ENCODE measurements around the gene RNF112. TPM values are rescaled to one million over a fixed set of nuclear protein-coding genes. Genes with fewer than 3 reads are reported as not detected.

RNF112 gene
- total RNA-seq, 4 donors from 2014 or later = 2.3 to 5.4 (median 4.3) TPM

DNA sequence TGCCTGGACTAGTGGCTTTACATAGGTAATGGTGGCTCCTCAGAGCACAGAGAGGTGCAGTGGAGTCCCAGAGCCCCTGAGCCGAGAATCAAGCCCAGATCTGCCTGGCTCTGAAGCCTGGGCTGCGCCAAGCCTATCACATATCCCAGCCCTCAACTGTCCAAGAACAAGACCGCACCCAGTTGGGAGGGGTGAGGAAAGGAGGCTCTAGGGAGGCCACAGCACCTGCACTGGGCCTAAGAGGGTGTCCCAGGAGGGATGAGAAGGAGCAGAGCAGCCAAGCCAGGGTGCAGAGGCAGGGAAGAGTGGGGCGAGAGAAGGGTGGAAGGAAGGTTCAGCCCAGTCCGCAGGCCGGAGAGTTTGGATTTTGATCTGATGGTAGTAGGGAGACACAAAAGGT, 941 bp upstream of the RNF112 start:
- no peaks in the 10 kb centered on the region for H3K36me3 ChIP-seq
- no peaks in the 10 kb centered on the region for H3K27me3 ChIP-seq
- 88% methylated on average over 6 of the region's 6 CpGs for WGBS
- no peaks in the 10 kb centered on the region for H3K9me3 ChIP-seq
- H3K27ac ChIP-seq (replicated peaks in 1 of 4) = no peak overlapping the region
- DNase-seq (ENCODE audit: extremely low spot score) = no peak
- intact Hi-C loops (cut with DNase I) = no loop called here
- H3K4me1 ChIP-seq = peaks cover 4 to 18% (median 17%) of the 10 kb centered on the region in 4 donors
- H3K4me3 ChIP-seq = no peak overlapping the region
- TF ChIP-seq POLR2AphosphoS5 (IDR thresholded peaks at IDR 0.05) (no peak), POLR2A (IDR thresholded peaks at IDR 0.05; ENCODE audit: low read depth) (no peak), EP300 (IDR thresholded peaks at IDR 0.05) (no peak)

DNA sequence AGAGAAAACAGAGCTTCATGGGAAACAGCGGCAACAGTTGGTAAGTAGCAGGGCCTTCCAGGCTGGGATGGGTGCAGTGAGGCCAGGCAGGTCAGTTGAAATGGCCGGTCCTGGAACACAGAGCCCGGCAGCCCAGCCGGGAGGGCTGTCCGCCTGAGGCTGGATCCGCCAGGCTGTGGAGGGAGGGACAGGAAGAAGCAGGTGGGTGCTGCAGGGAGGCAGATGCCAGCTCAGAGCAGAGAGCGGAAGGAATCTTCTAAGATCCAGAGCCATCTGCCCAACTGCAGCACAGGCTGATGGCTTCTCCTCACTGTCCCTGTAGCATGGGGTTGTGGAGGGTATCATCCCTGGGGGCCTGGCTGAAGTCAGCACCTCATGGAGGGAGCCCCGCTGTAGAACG, 599 bp downstream of the RNF112 start:
- Histone ChIP-seq H3K27ac (replicated peaks in 1 of 4) (no peak overlapping the region), H3K36me3 (no peaks in the 10 kb centered on the region), H3K4me1 (peaks cover 4 to 18% (median 17%) of the 10 kb centered on the region in 4 donors), H3K27me3 (no peaks in the 10 kb centered on the region), H3K9me3 (no peaks in the 10 kb centered on the region), H3K4me3 (peak overlapping the region; percentile 38 to 45 (median 39))
- intact Hi-C loops (cut with DNase I) = no loop called here
- no peak for DNase-seq (ENCODE audit: extremely low spot score)
- WGBS = 72% methylated on average over 8 of the region's 9 CpGs
- TF ChIP-seq, protein P1, sequence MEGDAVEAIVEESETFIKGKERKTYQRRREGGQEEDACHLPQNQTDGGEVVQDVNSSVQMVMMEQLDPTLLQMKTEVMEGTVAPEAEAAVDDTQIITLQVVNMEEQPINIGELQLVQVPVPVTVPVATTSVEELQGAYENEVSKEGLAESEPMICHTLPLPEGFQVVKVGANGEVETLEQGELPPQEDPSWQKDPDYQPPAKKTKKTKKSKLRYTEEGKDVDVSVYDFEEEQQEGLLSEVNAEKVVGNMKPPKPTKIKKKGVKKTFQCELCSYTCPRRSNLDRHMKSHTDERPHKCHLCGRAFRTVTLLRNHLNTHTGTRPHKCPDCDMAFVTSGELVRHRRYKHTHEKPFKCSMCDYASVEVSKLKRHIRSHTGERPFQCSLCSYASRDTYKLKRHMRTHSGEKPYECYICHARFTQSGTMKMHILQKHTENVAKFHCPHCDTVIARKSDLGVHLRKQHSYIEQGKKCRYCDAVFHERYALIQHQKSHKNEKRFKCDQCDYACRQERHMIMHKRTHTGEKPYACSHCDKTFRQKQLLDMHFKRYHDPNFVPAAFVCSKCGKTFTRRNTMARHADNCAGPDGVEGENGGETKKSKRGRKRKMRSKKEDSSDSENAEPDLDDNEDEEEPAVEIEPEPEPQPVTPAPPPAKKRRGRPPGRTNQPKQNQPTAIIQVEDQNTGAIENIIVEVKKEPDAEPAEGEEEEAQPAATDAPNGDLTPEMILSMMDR (IDR thresholded peaks at IDR 0.05) = no peak
- TF ChIP-seq POLR2AphosphoS5 (IDR thresholded peaks at IDR 0.05) (no peak), EP300 (IDR thresholded peaks at IDR 0.05) (no peak), POLR2A (IDR thresholded peaks at IDR 0.05; ENCODE audit: low read depth) (no peak)

DNA sequence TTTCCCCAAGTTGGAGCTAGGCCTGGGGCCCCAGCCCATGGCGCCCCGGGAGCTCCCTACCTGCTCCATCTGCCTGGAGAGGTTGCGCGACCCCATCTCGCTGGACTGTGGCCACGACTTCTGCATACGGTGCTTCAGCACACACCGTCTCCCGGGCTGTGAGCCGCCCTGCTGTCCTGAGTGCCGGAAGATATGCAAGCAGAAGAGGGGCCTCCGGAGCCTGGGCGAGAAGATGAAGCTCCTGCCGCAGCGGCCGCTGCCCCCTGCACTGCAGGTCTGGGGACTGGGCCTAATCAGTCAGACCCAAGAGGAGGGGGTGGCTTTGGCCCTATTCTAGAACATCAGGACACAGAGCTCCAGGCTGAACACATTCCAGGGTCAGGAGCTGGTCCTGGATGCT, 1.5 kb downstream of the RNF112 start:
- no peaks in the 10 kb centered on the region for H3K36me3 ChIP-seq
- WGBS = no CpG with 5 or more reads among the region's 16 CpGs
- intact Hi-C loops (cut with DNase I) = no loop called here
- H3K9me3 ChIP-seq = no peaks in the 10 kb centered on the region
- H3K4me1 ChIP-seq = peaks cover 4 to 21% (median 17%) of the 10 kb centered on the region in 4 donors
- TF ChIP-seq POLR2AphosphoS5 (IDR thresholded peaks at IDR 0.05) (no peak), POLR2A (IDR thresholded peaks at IDR 0.05; ENCODE audit: low read depth) (no peak), EP300 (IDR thresholded peaks at IDR 0.05) (no peak)
- TF ChIP-seq, protein P1 (IDR thresholded peaks at IDR 0.05) = no peak
- H3K4me3 ChIP-seq = no peak overlapping the region
- DNase-seq (ENCODE audit: extremely low spot score) = no peak
- H3K27ac ChIP-seq (replicated peaks in 1 of 4) = no peak overlapping the region
- H3K27me3 ChIP-seq = no peaks in the 10 kb centered on the region

DNA sequence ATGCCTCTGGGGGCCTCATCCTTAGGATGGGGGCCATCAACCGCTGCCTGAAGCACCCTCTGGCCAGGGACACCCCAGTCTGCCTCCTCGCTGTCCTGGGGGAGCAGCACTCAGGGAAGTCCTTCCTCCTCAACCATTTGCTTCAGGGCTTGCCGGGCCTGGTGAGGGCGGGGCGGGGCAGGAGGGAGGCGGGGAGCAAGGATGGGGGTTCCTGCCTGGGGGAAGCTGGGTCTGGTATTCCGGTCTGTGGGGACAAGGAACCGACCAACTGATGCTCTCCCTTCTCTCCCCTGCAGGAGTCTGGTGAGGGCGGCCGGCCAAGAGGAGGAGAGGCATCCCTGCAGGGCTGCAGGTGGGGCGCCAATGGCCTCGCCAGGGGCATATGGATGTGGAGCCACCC, 2.0 kb downstream of the RNF112 start:
- Histone ChIP-seq H3K27me3 (no peaks in the 10 kb centered on the region), H3K27ac (replicated peaks in 1 of 4) (no peak overlapping the region), H3K36me3 (no peaks in the 10 kb centered on the region), H3K4me3 (no peak overlapping the region), H3K4me1 (peaks cover 4 to 26% (median 17%) of the 10 kb centered on the region in 4 donors), H3K9me3 (no peaks in the 10 kb centered on the region)
- WGBS = 93% methylated on average over 11 of the region's 12 CpGs
- intact Hi-C loops (cut with DNase I) = no loop called here
- DNase-seq (ENCODE audit: extremely low spot score) = no peak
- TF ChIP-seq EP300 (IDR thresholded peaks at IDR 0.05) (no peak), POLR2AphosphoS5 (IDR thresholded peaks at IDR 0.05) (no peak), POLR2A (IDR thresholded peaks at IDR 0.05; ENCODE audit: low read depth) (no peak)

DNA sequence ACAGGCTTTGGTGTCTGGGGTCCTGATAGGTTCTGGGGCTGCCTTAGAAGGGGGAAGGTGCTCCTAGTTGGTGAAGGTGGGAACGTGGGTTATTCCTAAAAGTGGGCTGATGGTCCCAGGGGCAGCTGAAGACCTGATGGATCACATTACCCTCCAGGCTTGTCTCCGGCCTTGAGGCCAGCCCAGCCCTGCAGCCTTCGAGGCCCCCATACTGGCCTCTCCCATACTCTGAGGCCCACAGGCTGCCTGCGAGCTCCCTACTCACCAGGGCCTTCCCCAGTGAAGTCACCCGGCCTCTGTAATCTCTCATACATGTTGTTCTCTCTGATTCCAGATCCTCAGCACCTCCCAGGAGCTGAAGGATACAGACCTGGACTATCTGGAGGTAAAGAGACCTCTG, 2.7 kb downstream of the RNF112 start:
- TF ChIP-seq EP300 (IDR thresholded peaks at IDR 0.05) (no peak), POLR2A (IDR thresholded peaks at IDR 0.05; ENCODE audit: low read depth) (no peak), POLR2AphosphoS5 (IDR thresholded peaks at IDR 0.05) (no peak)
- TF ChIP-seq, protein P1 (IDR thresholded peaks at IDR 0.05) = no peak
- Histone ChIP-seq H3K4me1 (peaks cover 4 to 29% (median 17%) of the 10 kb centered on the region in 4 donors), H3K27ac (replicated peaks in 1 of 4) (no peak overlapping the region), H3K27me3 (no peaks in the 10 kb centered on the region), H3K36me3 (no peaks in the 10 kb centered on the region), H3K9me3 (no peaks in the 10 kb centered on the region), H3K4me3 (no peak overlapping the region)
- 92% methylated on average over 3 of the region's 5 CpGs for WGBS
- DNase-seq (ENCODE audit: extremely low spot score) = no peak
- intact Hi-C loops (cut with DNase I) = no loop called here
